Bronchial epithelial cell (primary cell): ENCODE measurements around the gene VWA5B1. TPM values are rescaled to one million over a fixed set of nuclear protein-coding genes. Genes with fewer than 3 reads are reported as not detected.

Experiments
- DNase-seq: peaks from one replicate; pipeline ENCODE4 v3.0.0-alpha.2; 2010; ENCODE audit warnings: low read depth
- FAIRE-seq: peaks from 2 replicates; lab custom pipeline; 2011; peaks lifted over from hg19 to GRCh38; lab: Jason Lieb, UNC
- H3K27me3 ChIP-seq: 2 replicates; pipeline ENCODE4 v1.5.1; 2011; ENCODE audit warnings: low read length; ENCODE audit not compliant: control insufficient read depth, insufficient read depth
- H3K36me3 ChIP-seq: 2 replicates; pipeline ENCODE4 v1.5.1; 2011; ENCODE audit warnings: low read length; ENCODE audit not compliant: control insufficient read depth, insufficient read depth
- H3K4me3 ChIP-seq: 2 replicates; pipeline ENCODE4 v1.5.1; 2011; ENCODE audit warnings: mild to moderate bottlenecking, low read depth, low read length, control low read depth
- total RNA-seq: library from RNA; depleted of rRNA; stranded (reverse); fragments of >200 nt; gene quantifications from 2 replicates; pipeline ENCODE4 v1.2.1, GENCODE V29; 2014
- TF ChIP-seq, protein P1 (sequence below): IDR thresholded peaks from 2 replicates; pipeline ENCODE4 v1.5.1; 2011; ENCODE audit warnings: mild to moderate bottlenecking, moderate library complexity, low read length, control low read depth, inconsistent platforms; ENCODE audit not compliant: insufficient read depth, severe bottlenecking

The VWA5B1 gene, protein sequence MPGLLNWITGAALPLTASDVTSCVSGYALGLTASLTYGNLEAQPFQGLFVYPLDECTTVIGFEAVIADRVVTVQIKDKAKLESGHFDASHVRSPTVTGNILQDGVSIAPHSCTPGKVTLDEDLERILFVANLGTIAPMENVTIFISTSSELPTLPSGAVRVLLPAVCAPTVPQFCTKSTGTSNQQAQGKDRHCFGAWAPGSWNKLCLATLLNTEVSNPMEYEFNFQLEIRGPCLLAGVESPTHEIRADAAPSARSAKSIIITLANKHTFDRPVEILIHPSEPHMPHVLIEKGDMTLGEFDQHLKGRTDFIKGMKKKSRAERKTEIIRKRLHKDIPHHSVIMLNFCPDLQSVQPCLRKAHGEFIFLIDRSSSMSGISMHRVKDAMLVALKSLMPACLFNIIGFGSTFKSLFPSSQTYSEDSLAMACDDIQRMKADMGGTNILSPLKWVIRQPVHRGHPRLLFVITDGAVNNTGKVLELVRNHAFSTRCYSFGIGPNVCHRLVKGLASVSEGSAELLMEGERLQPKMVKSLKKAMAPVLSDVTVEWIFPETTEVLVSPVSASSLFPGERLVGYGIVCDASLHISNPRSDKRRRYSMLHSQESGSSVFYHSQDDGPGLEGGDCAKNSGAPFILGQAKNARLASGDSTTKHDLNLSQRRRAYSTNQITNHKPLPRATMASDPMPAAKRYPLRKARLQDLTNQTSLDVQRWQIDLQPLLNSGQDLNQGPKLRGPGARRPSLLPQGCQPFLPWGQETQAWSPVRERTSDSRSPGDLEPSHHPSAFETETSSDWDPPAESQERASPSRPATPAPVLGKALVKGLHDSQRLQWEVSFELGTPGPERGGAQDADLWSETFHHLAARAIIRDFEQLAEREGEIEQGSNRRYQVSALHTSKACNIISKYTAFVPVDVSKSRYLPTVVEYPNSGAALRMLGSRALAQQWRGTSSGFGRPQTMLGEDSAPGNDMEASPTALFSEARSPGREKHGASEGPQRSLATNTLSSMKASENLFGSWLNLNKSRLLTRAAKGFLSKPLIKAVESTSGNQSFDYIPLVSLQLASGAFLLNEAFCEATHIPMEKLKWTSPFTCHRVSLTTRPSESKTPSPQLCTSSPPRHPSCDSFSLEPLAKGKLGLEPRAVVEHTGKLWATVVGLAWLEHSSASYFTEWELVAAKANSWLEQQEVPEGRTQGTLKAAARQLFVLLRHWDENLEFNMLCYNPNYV
- total RNA-seq: not detected in 2 replicates

DNA sequence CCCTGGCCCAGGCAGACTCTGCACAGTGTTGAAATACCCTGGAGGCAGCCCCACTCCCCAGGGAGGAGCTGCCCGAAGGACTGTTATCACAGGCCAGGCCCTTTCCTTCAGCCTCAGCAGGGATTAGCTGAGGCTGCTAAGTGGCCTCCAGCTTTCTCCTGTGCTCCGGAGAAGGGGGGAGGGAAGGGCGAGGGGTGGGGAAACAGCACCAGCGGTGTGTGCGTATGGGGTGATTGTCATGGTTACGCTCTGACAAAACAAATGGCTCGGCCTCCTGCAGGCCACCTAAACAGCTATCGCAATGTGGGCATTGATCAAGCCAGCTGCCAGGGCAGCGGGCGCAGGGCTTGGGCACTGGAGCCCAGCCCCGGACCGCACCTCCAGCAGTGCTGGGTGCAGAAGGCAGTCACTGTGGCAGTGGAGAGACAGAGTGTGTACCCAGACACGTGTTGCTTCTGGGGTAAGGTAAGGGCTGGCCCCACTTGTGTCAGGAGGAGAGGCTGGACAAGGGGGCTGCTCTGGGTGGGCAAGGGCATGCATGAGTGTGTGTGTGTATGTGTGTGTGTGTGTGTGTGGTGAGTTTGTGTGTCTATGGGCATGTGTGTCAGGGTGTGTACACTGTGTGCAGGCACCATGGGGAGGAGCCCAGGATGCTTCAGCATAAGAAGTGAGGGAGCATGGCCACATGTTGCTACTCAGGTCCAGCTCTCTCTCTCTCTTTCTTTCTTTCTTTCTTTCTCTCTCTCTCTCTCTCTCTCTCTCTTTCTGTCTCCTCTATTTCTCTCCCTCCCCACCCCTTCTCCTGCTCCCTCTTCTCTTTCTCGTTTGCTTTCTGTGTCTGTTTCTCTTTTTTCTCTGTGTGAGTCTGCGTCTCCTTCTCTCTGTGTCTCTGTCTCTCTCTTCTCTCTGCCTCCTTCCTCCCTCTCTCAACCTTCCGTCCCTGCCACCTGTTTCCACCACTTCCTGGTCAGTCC, at the start of gene VWA5B1:
Gene VWA5B1 (plus strand): TSS at position 252 of the 974 bp plus-strand sequence. CDS start 19,727 bp downstream, outside the sequence.
- TF ChIP-seq, protein P1, sequence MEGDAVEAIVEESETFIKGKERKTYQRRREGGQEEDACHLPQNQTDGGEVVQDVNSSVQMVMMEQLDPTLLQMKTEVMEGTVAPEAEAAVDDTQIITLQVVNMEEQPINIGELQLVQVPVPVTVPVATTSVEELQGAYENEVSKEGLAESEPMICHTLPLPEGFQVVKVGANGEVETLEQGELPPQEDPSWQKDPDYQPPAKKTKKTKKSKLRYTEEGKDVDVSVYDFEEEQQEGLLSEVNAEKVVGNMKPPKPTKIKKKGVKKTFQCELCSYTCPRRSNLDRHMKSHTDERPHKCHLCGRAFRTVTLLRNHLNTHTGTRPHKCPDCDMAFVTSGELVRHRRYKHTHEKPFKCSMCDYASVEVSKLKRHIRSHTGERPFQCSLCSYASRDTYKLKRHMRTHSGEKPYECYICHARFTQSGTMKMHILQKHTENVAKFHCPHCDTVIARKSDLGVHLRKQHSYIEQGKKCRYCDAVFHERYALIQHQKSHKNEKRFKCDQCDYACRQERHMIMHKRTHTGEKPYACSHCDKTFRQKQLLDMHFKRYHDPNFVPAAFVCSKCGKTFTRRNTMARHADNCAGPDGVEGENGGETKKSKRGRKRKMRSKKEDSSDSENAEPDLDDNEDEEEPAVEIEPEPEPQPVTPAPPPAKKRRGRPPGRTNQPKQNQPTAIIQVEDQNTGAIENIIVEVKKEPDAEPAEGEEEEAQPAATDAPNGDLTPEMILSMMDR: no peak
- Histone ChIP-seq H3K27me3 (peaks cover 19% of the 10 kb centered on the region), H3K4me3 (no peak within 1 kb of the TSS), H3K36me3 (no peaks in the 10 kb centered on the region)
- FAIRE-seq (no peak), DNase-seq (no peak)

DNA sequence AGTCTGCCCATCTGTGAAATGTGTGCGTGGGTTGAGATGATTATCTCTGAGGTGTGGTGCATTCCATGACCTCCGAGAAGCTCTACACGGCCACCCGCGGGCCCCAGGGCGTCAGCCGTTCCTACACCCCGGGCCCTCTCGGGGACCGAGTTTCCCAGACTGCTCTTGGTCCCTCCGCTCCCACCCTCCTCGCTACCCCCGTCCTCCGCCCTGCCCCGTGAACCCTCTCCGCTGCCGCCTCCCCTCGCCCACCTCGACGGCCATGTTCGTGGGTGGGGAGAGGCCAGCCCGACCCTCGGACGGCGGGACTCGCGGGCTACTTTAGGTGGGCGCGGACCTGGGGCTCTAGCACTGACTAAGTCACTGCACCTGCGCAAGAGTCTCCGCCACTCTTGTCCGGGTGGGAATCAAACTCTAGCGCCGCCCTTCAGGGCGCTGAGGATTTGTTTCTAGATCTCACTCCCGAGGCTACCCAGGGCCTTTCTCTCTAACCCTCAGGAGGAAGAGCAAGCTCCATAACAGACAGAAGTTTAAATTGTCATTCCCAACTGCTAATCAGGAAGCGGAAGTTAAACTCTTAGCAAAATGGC, 47.7 kb upstream of the VWA5B1 start:
- TF ChIP-seq, protein P1: no peak
- H3K36me3 ChIP-seq: no peaks in the 10 kb centered on the region
- H3K4me3 ChIP-seq: no peak overlapping the region
- no peak for DNase-seq
- no peak for FAIRE-seq
- peaks cover 2% of the 10 kb centered on the region for H3K27me3 ChIP-seq

DNA sequence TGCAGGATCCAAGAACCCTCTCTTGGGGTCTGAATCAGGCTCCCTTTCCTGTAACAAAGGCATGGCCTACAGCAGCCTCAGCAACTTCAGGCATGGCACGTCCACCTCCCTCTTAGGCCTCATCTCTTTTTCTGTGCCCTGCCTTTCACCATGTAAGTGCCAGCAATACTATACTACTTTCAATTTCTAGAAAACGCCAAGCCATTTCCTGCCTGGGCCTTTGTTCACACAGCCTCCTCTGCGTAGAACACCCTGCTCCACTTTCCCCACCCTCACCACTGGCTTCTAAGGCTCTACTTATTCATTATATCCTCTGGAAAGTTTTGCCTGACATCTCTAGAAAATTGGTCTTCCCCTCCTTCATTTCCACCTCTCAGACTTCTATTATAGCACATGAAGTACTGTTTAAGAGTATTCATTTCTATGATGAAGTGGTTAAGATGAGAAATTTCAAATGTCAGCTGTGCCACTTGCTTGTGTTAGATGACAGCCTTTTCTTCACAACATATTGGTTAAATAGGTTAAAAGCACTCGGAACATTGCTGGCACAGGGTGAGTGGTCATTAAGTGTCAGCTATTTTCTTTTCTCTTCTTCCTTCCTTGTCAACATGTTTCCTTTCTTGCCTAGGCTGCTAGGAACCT, 41.6 kb upstream of the VWA5B1 start:
- H3K4me3 ChIP-seq: no peak overlapping the region
- FAIRE-seq (peak; percentile 32), DNase-seq (no peak)
- H3K36me3 ChIP-seq: no peaks in the 10 kb centered on the region
- TF ChIP-seq, protein P1: no peak
- no peaks in the 10 kb centered on the region for H3K27me3 ChIP-seq

DNA sequence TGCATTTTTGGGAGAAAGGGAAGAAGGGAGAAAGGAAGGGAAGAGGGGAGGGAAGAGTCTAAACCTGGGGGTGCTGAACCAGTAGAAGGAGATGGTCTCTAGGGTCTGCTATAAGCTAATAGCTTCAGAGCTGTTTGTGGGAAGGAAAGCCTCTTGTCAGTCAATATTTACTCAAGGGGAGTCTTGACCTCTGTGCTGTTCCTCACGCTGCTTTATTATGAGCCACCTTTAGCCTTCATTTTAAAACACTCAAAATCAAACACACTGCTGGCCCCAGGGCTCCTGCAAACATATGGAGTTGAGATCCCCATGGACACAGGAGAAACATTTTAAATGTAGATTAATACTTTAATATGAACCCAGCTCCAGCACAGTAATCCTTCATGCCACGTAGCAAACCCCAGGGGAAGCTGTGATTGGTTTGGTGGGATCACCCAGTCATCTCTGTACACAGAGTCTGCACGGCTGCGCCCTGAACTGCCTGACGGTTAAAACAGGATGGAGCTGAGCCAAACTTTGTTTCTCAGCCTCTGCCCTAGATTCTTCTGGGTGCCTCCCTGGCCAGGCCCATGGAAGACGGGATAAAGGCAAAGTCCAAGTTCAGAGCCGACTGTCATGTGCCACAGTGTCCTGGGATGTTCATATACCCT, 40.2 kb upstream of the VWA5B1 start:
- Histone ChIP-seq H3K36me3 (no peaks in the 10 kb centered on the region), H3K4me3 (no peak overlapping the region), H3K27me3 (no peaks in the 10 kb centered on the region)
- TF ChIP-seq, protein P1: no peak
- DNase-seq (peak; percentile 55), FAIRE-seq (no peak)
